T follicular helper cell (primary cell): ENCODE measurements around the gene NRIP3.
A peak's percentile ranks its signal among the peaks of the same experiment; 100 is the strongest.
"Not testable (repeated sequence)": the region's sequence is repeated elsewhere in the genome, so short reads cannot be mapped to it uniquely, and the experiment has no call there.

Experiments used
- DNase-seq: peaks from one replicate; pipeline ENCODE4 v3.0.0-alpha.2; 2020; ENCODE audit warnings: low read depth

The NRIP3 gene

GRCh38 chr11:8971924-8972316 lies 31.9 kb downstream of the NRIP3 start:
- no peak for DNase-seq

- no peak for DNase-seq
Measured at GRCh38 chr11:8971196-8971923, 32.4 kb downstream of the NRIP3 start.

DNA sequence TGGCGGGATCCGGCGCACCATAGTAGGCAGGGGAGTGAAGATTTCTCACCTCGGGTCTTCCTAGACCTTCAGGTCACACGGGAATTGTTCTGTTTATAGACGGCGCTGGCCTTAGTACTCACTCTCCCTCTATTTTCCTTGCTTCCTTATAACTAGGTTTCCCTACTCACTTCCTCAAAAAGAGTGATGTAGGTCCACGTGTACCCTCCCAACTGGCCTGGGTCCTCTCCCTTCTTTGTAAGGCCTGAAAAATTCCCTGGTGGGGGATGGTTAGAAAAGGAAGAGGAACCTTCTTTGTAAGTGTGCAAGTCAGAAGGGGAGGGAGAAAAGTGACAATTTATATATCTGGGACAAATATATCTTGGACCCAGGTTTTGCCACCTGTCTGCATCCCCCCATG lies 36.6 kb downstream of the NRIP3 start:
- no peak for DNase-seq

DNA sequence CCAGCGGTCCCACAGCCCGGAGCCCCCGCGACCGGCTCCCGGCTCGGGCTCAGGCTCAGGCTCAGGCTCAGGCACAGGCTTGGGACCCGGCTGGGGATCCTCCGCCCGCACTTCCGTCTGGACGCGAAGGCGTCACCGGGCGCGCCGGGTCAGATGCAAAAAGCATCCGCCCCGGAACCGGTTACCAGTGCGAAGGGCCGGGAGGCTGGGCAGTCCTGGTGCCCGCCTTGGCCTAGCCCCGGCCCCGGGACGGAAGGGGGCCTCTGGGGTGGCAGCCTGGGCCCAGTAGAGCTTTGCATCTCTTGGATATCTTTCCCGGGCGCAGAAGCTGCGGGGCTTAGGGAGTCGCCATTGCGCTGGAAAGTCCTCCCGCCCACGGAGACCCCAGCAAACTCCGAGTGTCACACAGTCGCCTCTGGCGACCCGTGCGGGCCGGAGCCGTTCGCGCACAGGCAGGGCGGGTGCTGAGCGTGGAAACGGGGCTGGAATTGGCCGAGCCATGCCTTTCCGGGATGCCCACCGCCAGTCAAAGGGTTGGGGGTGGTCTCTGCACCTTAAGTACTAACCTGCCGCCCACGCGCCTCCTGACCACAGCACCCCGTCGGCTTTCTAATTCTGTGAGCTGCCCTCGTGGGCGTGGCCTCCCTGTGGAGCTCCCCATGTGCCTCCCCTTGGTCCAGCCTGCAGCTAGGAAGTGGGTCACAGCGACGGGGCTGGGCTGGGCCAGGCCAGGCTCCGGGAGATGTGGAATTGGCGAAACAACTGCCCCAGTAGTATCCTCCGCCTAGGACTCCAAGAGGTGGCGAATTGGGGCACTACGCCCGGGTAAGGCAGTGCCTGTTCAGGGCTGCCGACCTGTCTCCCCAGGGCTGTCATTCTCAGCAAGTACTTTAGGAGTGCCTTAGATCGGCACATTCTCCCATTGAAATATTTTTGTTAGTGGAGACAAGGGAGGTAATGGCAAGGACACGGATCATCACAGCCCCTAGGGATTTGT lies 39.2 kb downstream of the NRIP3 start, which contains the start of gene TMEM9B:
TSS of gene TMEM9B (minus strand) at position 119 of the 997 bp plus-strand sequence. CDS start 129 bp downstream, outside the sequence.
- DNase-seq = peak; percentile 44

DNA sequence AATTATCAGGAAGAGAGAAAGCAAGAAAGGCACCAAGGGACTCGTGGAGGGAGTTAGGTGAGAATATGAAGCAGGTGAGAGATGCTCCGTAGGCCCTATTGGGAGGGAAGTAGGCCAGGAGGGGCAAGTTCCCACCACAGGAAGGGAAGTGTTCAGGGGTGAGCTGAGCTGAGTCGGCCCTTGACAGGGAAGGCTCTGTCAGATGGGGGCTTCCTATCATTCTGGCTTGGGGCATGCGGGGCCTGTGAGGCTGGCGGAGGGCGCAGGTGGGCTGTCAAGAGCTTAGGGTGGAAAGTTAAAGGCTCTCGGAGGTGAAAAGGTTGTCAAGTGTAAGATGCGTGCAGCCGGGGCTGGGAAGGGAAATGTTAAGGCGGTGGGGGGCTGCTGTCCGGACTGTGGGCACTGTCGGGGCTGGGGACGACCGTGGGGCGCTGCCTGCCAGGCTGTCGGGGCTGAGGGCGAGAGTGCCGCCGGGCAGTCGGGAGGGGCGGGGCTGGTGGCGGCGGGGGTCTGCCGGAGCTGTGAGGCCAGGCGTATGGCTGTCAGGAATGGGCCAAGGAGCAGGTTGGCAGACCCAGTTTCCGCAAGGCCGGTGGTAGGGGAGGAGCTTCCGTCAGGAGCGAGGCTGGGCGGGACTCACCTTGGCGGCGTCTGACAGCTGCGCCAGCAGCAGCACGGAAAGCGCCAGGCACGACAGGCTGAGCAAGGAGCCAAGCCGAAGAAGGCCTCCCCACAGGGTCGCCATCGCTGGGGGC lies 40.1 kb downstream of the NRIP3 start:
- peak; percentile 57 for DNase-seq

DNA sequence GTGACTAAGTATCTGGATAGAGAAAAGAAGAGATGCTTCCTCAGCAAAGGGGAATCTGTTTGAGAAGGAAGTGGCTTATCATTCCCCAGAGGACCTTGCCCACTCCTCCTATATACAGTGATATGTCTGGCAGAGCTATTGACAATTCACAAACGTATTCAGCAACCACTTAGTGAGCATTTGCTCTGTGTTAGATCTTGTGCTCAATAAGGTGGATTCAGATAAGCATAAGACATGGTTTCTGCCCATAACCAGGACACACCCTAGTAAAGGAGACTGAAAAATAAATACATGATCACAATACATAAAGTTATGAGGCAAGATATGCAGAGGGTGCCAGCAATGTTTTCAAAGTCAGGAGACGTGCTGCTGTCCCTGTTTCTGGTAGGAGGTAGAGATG lies 41.0 kb downstream of the NRIP3 start:
- no peak for DNase-seq

GRCh38 chr11:8961401-8961800 lies 42.4 kb downstream of the NRIP3 start:
- DNase-seq = no peak

- no peak for DNase-seq
Measured at GRCh38 chr11:8959546-8960166, 44.1 kb downstream of the NRIP3 start.

GRCh38 chr11:8956860-8957259 lies 46.9 kb downstream of the NRIP3 start:
- no peak for DNase-seq

DNA sequence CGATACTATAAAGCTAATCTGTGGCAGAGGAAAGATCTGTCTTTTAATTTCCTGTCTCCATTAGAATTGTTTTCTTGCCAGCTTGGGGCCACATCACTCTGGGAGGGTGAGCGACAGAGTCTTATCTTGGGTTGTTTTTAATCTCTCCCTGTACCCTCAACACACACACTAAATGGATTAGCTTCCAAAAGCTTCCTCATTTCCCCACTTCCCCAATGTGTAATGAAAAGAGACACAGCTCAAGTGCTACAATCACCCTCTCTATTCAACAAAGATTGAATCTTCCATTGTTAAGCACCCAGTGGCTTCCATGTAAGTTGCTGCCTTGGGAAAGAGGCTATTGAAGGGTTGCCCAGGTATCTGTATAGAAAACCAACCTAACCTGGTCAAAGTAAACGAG lies 54.9 kb downstream of the NRIP3 start:
- DNase-seq = no peak

GRCh38 chr11:8947230-8947943 lies 56.4 kb downstream of the NRIP3 start:
- DNase-seq = no peak

GRCh38 chr11:8942518-8943066 lies 61.2 kb downstream of the NRIP3 start, which contains the start of gene ASCL3:
Gene ASCL3, minus strand, starts transcription at chr11:8943016. Its CDS starts 4,855 bp downstream, at chr11:8938161.
- no peak for DNase-seq

- DNase-seq = no peak
Measured at GRCh38 chr11:8941341-8942103, 62.3 kb downstream of the NRIP3 start.

DNA sequence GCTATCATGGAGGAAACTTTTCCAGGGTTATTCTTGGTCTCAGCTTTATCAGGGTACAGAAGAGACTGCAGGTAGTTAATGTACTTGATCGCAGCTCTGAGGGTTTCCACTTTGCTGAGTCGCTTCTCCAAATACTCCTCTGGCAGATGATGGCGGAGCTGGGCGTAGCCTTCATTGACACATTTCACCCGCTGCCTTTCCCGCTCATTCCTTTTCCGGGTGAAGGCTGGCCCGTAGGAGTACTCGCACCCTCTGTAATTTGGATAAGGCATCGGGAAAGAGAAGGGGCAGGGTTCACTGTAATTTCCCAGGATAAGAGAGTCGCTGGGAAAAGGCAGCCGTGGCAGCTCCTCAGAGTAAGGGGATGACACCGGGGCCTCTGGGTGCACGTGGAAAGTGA lies 66.1 kb downstream of the NRIP3 start:
- DNase-seq = no peak

- DNase-seq = no peak
Measured at GRCh38 chr11:8937159-8937558, 66.6 kb downstream of the NRIP3 start.

- DNase-seq = not testable (repeated sequence)
Measured at GRCh38 chr11:8935789-8936188, 68.0 kb downstream of the NRIP3 start.

DNA sequence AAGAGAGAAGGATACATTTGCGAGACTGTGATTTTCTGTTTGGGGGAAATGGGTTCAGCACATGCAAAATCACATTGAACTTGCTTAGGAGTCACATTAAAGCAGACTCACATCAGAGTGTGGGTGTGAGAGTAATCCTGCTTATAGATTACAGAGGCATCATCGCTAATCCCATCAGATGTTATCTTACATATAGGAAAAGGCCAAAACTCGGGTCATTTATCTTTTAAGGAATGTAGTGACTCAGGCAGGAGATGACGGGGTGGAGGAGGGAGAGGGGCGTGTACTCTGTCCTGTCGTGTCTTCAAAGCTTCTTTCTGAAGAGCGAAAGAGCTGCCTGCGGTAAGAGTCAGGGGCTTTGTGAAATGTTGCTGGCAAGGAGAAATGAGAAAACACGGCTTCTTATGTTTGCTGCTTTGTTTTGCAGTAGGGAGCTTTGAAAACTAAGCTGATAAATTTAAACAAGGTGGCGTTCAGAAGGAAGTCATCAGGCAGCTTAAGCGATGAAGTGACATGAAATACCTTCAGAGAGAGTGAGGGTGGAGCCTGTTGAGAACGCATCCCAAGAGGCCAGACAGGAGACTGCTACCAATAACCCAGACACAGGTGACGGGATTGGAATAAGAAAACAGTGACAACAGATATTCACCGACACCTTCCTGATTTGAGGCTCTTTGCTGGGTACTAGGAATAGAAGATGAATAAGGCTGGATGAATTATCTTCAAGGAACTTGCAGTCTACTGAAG lies 68.9 kb downstream of the NRIP3 start:
- DNase-seq = no peak

DNA sequence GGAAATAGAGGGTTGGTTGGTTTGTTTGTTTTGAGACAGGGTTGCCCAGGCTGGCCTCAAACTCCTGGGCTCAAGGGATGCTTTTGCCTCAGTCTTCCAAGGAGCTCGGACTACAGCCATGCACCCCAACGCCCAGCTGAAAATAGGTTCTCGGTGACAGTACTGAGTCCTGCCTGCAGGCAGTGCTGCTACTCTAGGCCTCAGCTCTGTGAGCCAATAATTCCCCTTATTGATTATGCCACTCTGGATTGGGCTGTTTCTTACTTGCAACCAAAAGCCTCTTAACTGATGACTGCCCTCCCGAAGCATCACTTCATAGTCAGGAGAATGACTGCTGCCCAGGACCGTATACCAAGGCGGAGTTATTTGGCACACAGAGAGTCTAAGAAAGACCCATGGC lies 69.9 kb downstream of the NRIP3 start:
- DNase-seq = no peak

- no peak for DNase-seq
Measured at GRCh38 chr11:8932564-8933180, 71.1 kb downstream of the NRIP3 start, which contains the start of gene C11orf16. Gene C11orf16, minus strand, starts transcription at chr11:8932947. Its CDS starts 639 bp downstream, at chr11:8932308.
